NCI-H1105 treated with DMSO at 0.1 percent for 48 hours (cell line): ENCODE results near the gene CAMK2N1.
A peak's percentile ranks its signal among the peaks of the same experiment; 100 is the strongest.
"Not testable (repeated sequence)": the region's sequence is repeated elsewhere in the genome, so short reads cannot be mapped to it uniquely, and the experiment has no call there.

Experiments
- DNase-seq: peaks from one replicate; lab custom pipeline; 2025; lab: John Stamatoyannopoulos, UW

Gene CAMK2N1

GRCh38 chr1:20485527-20486456 is at the start of gene CAMK2N1:
Gene CAMK2N1, minus strand, starts transcription at chr1:20486210. Its CDS starts 831 bp downstream, at chr1:20485379.
- DNase-seq, result peak; percentile 55

GRCh38 chr1:20534659-20535417 is 48.8 kb upstream of the CAMK2N1 start:
- no peak for DNase-seq

GRCh38 chr1:20533635-20534034 is 47.6 kb upstream of the CAMK2N1 start:
- no peak for DNase-seq

GRCh38 chr1:20530901-20531300 is 44.9 kb upstream of the CAMK2N1 start:
- no peak for DNase-seq

GRCh38 chr1:20530306-20530705 is 44.3 kb upstream of the CAMK2N1 start:
- no peak for DNase-seq

- DNase-seq, result no peak
These were observed 42.2 kb upstream of the CAMK2N1 start for GRCh38 chr1:20528221-20528620.

- DNase-seq, result no peak
These were observed 40.3 kb upstream of the CAMK2N1 start for GRCh38 chr1:20526267-20526666.

- peak; percentile 61 for DNase-seq
These were observed 36.2 kb upstream of the CAMK2N1 start for GRCh38 chr1:20521960-20522861.

- not testable (repeated sequence) for DNase-seq
These were observed 33.7 kb upstream of the CAMK2N1 start for GRCh38 chr1:20519609-20520262.

GRCh38 chr1:20511518-20512428 is 25.8 kb upstream of the CAMK2N1 start:
- DNase-seq, result no peak

- DNase-seq, result no peak
These were observed 22.4 kb upstream of the CAMK2N1 start for GRCh38 chr1:20508411-20508771.

GRCh38 chr1:20507564-20508410 is 21.8 kb upstream of the CAMK2N1 start, which contains the start of gene MUL1:
Gene MUL1, minus strand, starts transcription at chr1:20508151. Its CDS starts 127 bp downstream, at chr1:20508024.
- peak; percentile 86 for DNase-seq

GRCh38 chr1:20507248-20507563 is 21.2 kb upstream of the CAMK2N1 start:
- no peak for DNase-seq

GRCh38 chr1:20505488-20505887 is 19.5 kb upstream of the CAMK2N1 start:
- no peak for DNase-seq

- DNase-seq, result no peak
These were observed 14.7 kb upstream of the CAMK2N1 start for GRCh38 chr1:20500716-20501115.

GRCh38 chr1:20499718-20500117 is 13.7 kb upstream of the CAMK2N1 start:
- DNase-seq, result no peak

- no peak for DNase-seq
These were observed 13.1 kb upstream of the CAMK2N1 start for GRCh38 chr1:20499105-20499504.

GRCh38 chr1:20498116-20498515 is 12.1 kb upstream of the CAMK2N1 start:
- no peak for DNase-seq

GRCh38 chr1:20497506-20497905 is 11.5 kb upstream of the CAMK2N1 start:
- DNase-seq, result no peak
